ENCODE measurements around the gene FOXD4.
"Not testable (repeated sequence)": the region's sequence is repeated elsewhere in the genome, so short reads cannot be mapped to it uniquely, and the experiment has no call there.

FOXD4 gene

GRCh38 chr9:90851-91250 lies 27.4 kb downstream of the FOXD4 start:
- not testable (repeated sequence) for DNase-seq

- DNase-seq, result not testable (repeated sequence)
Measured at GRCh38 chr9:88396-89037, 29.7 kb downstream of the FOXD4 start.

GRCh38 chr9:87860-88259 lies 30.4 kb downstream of the FOXD4 start:
- DNase-seq, result not testable (repeated sequence)

- DNase-seq, result not testable (repeated sequence)
Measured at GRCh38 chr9:87105-87504, 31.1 kb downstream of the FOXD4 start.

- not testable (repeated sequence) for DNase-seq
Measured at GRCh38 chr9:86697-87096, 31.5 kb downstream of the FOXD4 start.

GRCh38 chr9:82932-83689 lies 35.1 kb downstream of the FOXD4 start:
- DNase-seq, result not testable (repeated sequence)

- not testable (repeated sequence) for DNase-seq
Measured at GRCh38 chr9:78333-78732, 39.9 kb downstream of the FOXD4 start.

GRCh38 chr9:76389-76788 lies 41.8 kb downstream of the FOXD4 start:
- not testable (repeated sequence) for DNase-seq

- DNase-seq, result not testable (repeated sequence)
Measured at GRCh38 chr9:73900-74525, 44.2 kb downstream of the FOXD4 start.

GRCh38 chr9:73076-73899 lies 44.9 kb downstream of the FOXD4 start:
- not testable (repeated sequence) for DNase-seq
